H9 (cell line): ENCODE data around the gene RNF146. TPM values are rescaled to one million over a fixed set of nuclear protein-coding genes. Genes with fewer than 3 reads are reported as not detected.

Source experiments
- DNase-seq: peaks from one replicate; pipeline ENCODE4 v3.0.0-alpha.2; 2017
- H2AFZ ChIP-seq: one replicate; pipeline ENCODE4 v1.6.1; 2013; ENCODE audit warnings: mild to moderate bottlenecking, low read length, control low read depth, moderate library complexity
- H2AK5ac ChIP-seq: 2 replicates; pipeline ENCODE4 v1.6.1; 2013; ENCODE audit warnings: low read length, control low read depth, mixed read lengths; ENCODE audit not compliant: insufficient read length
- H2BK120ac ChIP-seq: one replicate; pipeline ENCODE4 v1.6.1; 2013; ENCODE audit warnings: low read depth, mild to moderate bottlenecking, low read length, control low read depth, inconsistent platforms; ENCODE audit not compliant: poor library complexity, severe bottlenecking
- H2BK12ac ChIP-seq: 2 replicates; pipeline ENCODE4 v1.6.1; 2013; ENCODE audit warnings: low read length, control low read depth, mixed read lengths, low read depth; ENCODE audit not compliant: insufficient read length
- H2BK15ac ChIP-seq: 2 replicates; pipeline ENCODE4 v1.6.1; 2013; ENCODE audit warnings: low read depth, low read length, control low read depth
- H2BK20ac ChIP-seq: one replicate; pipeline ENCODE4 v1.6.1; 2013; ENCODE audit warnings: low read depth, mild to moderate bottlenecking, low read length, control low read depth, inconsistent platforms; ENCODE audit not compliant: poor library complexity, severe bottlenecking
- H2BK5ac ChIP-seq: 2 replicates; pipeline ENCODE4 v1.6.1; 2013; ENCODE audit warnings: low read length, control low read depth, mixed read lengths; ENCODE audit not compliant: insufficient read length
- H3K14ac ChIP-seq: 2 replicates; pipeline ENCODE4 v1.6.1; 2013; ENCODE audit warnings: low read length, control low read depth; ENCODE audit not compliant: insufficient read depth
- H3K18ac ChIP-seq: 2 replicates; pipeline ENCODE4 v1.6.1; 2013; ENCODE audit warnings: low read depth, mild to moderate bottlenecking, mixed read lengths, low read length, control low read depth; ENCODE audit not compliant: insufficient read length
- H3K23ac ChIP-seq: 2 replicates; pipeline ENCODE4 v1.6.1; 2013; ENCODE audit warnings: low read length, control low read depth, mixed read lengths, low read depth; ENCODE audit not compliant: insufficient read length
- H3K23me2 ChIP-seq: 2 replicates; pipeline ENCODE4 v1.6.1; 2013; ENCODE audit warnings: low read depth, mild to moderate bottlenecking, mixed read lengths, low read length, control low read depth; ENCODE audit not compliant: insufficient read length, poor library complexity, severe bottlenecking
- H3K27ac ChIP-seq: 2 replicates; pipeline ENCODE4 v1.5.1; 2013; ENCODE audit warnings: low read length, control low read depth, mixed read lengths, low read depth; ENCODE audit not compliant: insufficient read length
- H3K27me3 ChIP-seq: 2 replicates; pipeline ENCODE4 v1.6.1; 2013; ENCODE audit warnings: low read length, control low read depth, inconsistent platforms; ENCODE audit not compliant: insufficient read depth
- H3K4ac ChIP-seq: 2 replicates; pipeline ENCODE4 v1.6.1; 2013; ENCODE audit warnings: low read depth, mild to moderate bottlenecking, control low read depth, inconsistent platforms, low read length, moderate library complexity
- H3K4me1 ChIP-seq: 2 replicates; pipeline ENCODE4 v1.6.1; 2013; ENCODE audit warnings: low read length, control low read depth, inconsistent platforms; ENCODE audit not compliant: insufficient read depth
- H3K4me2 ChIP-seq: 2 replicates; pipeline ENCODE4 v1.6.1; 2013; ENCODE audit warnings: low read length, control low read depth, mixed read lengths; ENCODE audit not compliant: insufficient read length, insufficient read depth
- H3K56ac ChIP-seq: 2 replicates; pipeline ENCODE4 v1.6.1; 2013; ENCODE audit warnings: low read depth, mild to moderate bottlenecking, mixed read lengths, low read length, control low read depth; ENCODE audit not compliant: insufficient read length
- H3K79me1 ChIP-seq: 2 replicates; pipeline ENCODE4 v1.6.1; 2013; ENCODE audit warnings: low read depth, mild to moderate bottlenecking, moderate library complexity, low read length, control low read depth, inconsistent platforms; ENCODE audit not compliant: insufficient read depth, poor library complexity, severe bottlenecking
- H3K79me2 ChIP-seq: 2 replicates; pipeline ENCODE4 v1.6.1; 2013; ENCODE audit warnings: low read length, control low read depth, inconsistent platforms; ENCODE audit not compliant: insufficient read depth
- H3K9ac ChIP-seq: 2 replicates; pipeline ENCODE4 v1.6.1; 2013; ENCODE audit warnings: low read length, control low read depth, mixed read lengths; ENCODE audit not compliant: insufficient read length; ENCODE audit errors: extremely low read depth
- H3K9me3 ChIP-seq: one replicate; pipeline ENCODE4 v1.6.1; 2013; ENCODE audit warnings: low read depth, low read length, inconsistent platforms; ENCODE audit not compliant: control insufficient read depth
- H3T11ph ChIP-seq: one replicate; pipeline ENCODE4 v1.6.1; 2013; ENCODE audit warnings: mild to moderate bottlenecking, low read length, control low read depth, inconsistent platforms
- H4K20me1 ChIP-seq: one replicate; pipeline ENCODE4 v1.6.1; 2013; ENCODE audit not compliant: control insufficient read depth, insufficient read length, insufficient read depth
- H4K5ac ChIP-seq: 2 replicates; pipeline ENCODE4 v1.6.1; 2013; ENCODE audit warnings: low read depth, mild to moderate bottlenecking, mixed read lengths, low read length, control low read depth; ENCODE audit not compliant: insufficient read length
- H4K8ac ChIP-seq: replicated peaks from 2 replicates; pipeline ENCODE4 v1.6.1; 2013; ENCODE audit warnings: low read length, control low read depth, mixed read lengths, low read depth; ENCODE audit not compliant: insufficient read length
- H4K91ac ChIP-seq: 2 replicates; pipeline ENCODE4 v1.6.1; 2013; ENCODE audit warnings: low read depth, mild to moderate bottlenecking, moderate library complexity, mixed read lengths, low read length, control low read depth; ENCODE audit not compliant: insufficient read length
- H3K27ac Mint-ChIP-seq, 3 experiments: 2 replicates in 2 of 3; 3 replicates in 1 of 3; pipeline ENCODE4 v1.8.0; 2020 to 2021; ENCODE audit warnings: mixed read lengths in 3 of 3, mild to moderate bottlenecking in 1 of 3, moderate library complexity in 1 of 3
- H3K27me3 Mint-ChIP-seq: 2 replicates; pipeline ENCODE4 v1.8.0; 2021; ENCODE audit warnings: low read depth, mild to moderate bottlenecking, moderate library complexity, mixed read lengths
- H3K36me3 Mint-ChIP-seq, 3 experiments: 2 replicates in 2 of 3; 3 replicates in 1 of 3; pipeline ENCODE4 v1.8.0; 2020 to 2021; ENCODE audit warnings: low read depth in 3 of 3, mixed read lengths in 3 of 3; ENCODE audit not compliant: insufficient read depth in 1 of 3
- H3K4me1 Mint-ChIP-seq, 2 experiments: 2 replicates each; pipeline ENCODE4 v1.8.0; 2020; ENCODE audit warnings: mixed read lengths in 2 of 2
- H3K4me3 Mint-ChIP-seq, 2 experiments: 2 replicates in 1 of 2; 3 replicates in 1 of 2; pipeline ENCODE4 v1.8.0; 2020 to 2021; ENCODE audit warnings: mild to moderate bottlenecking in 2 of 2, mixed read lengths in 2 of 2, moderate library complexity in 1 of 2
- H3K9me3 Mint-ChIP-seq, 2 experiments: 2 replicates in 1 of 2; 3 replicates in 1 of 2; pipeline ENCODE4 v1.8.0; 2020; ENCODE audit warnings: mild to moderate bottlenecking in 2 of 2, mixed read lengths in 2 of 2, moderate library complexity in 1 of 2
- WGBS: extraction: QIAGEN DNeasy Blood & Tissue Kit; methylation state at CpG from one replicate; pipeline ENCODE4 v1.1.7; 2013; ENCODE audit warnings: missing lambda C conversion rate, low lambda C conversion rate, mixed read lengths; ENCODE audit not compliant: insufficient read length; ENCODE audit errors: extremely low coverage; 5-methylcytosine and 5-hydroxymethylcytosine counted together
- total RNA-seq: library from RNA; stranded (reverse); gene quantifications from 2 replicates; pipeline ENCODE4 v1.2.1, GENCODE V29; 2021
- TF ChIP-seq, protein P1 (sequence below): fragments of 200-600 bp; sonication (generic); conservative IDR thresholded peaks from 3 replicates; pipeline ENCODE4 v1.8.0; 2021; ENCODE audit warnings: antibody characterized with exemption, mild to moderate bottlenecking

RNF146 gene
- total RNA-seq, 1 experiment from 2014 or later = 20.4 TPM

- WGBS = no CpG with 5 or more reads among the region's 4 CpGs
- H2BK20ac ChIP-seq = no peak overlapping the region
Observed at GRCh38 chr6:127297502-127298070, 30.9 kb downstream of the RNF146 start.

More at GRCh38 chr6:127297502-127298070, 30.9 kb downstream of the RNF146 start:
- TF ChIP-seq, protein P1, sequence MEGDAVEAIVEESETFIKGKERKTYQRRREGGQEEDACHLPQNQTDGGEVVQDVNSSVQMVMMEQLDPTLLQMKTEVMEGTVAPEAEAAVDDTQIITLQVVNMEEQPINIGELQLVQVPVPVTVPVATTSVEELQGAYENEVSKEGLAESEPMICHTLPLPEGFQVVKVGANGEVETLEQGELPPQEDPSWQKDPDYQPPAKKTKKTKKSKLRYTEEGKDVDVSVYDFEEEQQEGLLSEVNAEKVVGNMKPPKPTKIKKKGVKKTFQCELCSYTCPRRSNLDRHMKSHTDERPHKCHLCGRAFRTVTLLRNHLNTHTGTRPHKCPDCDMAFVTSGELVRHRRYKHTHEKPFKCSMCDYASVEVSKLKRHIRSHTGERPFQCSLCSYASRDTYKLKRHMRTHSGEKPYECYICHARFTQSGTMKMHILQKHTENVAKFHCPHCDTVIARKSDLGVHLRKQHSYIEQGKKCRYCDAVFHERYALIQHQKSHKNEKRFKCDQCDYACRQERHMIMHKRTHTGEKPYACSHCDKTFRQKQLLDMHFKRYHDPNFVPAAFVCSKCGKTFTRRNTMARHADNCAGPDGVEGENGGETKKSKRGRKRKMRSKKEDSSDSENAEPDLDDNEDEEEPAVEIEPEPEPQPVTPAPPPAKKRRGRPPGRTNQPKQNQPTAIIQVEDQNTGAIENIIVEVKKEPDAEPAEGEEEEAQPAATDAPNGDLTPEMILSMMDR = no peak
- Histone ChIP-seq H2BK12ac (no peak overlapping the region), H4K8ac (no peak overlapping the region), H3K4ac (no peak overlapping the region), H3K27me3 (no peaks in the 10 kb centered on the region), H3K79me2 (no peaks in the 10 kb centered on the region), H4K91ac (no peak overlapping the region), H4K20me1 (no peaks in the 10 kb centered on the region), H3K9me3 (no peaks in the 10 kb centered on the region), H3K23ac (no peak overlapping the region), H3K23me2 (no peaks in the 10 kb centered on the region), H2BK120ac (no peak overlapping the region), H3K56ac (no peak overlapping the region), H4K5ac (no peak overlapping the region), H3K4me2 (no peak overlapping the region), H2AK5ac (no peak overlapping the region), H3K4me1 (no peaks in the 10 kb centered on the region), H3K18ac (no peak overlapping the region), H3K9ac (no peak overlapping the region), H2BK5ac (no peak overlapping the region), H3T11ph (no peak overlapping the region), H3K27ac (no peak overlapping the region), H2BK15ac (no peak overlapping the region), H2AFZ (no peak overlapping the region), H3K79me1 (no peaks in the 10 kb centered on the region), H3K14ac (no peak overlapping the region)
- Mint-ChIP-seq H3K4me1 (peaks cover 4 to 15% of the 10 kb centered on the region in 2 experiments; a peak in 2 of 4 replicates), H3K27me3 (no peaks in the 10 kb centered on the region), H3K27ac (peak overlapping the region; percentile 2 to 97 (median 89); a peak in 6 of 7 replicates), H3K9me3 (peaks cover 3% of the 10 kb centered on the region in 2 experiments; a peak in 2 of 5 replicates), H3K36me3 (peaks cover 6 to 28% (median 11%) of the 10 kb centered on the region in 3 experiments; a peak in 6 of 7 replicates), H3K4me3 (peak overlapping the region in 1 of 2 experiments; percentile 16; a peak in 2 of 5 replicates)
- peak; percentile 77 for DNase-seq
